NCI-H1417 (cell line): Measurements from ENCODE around the gene FARP1.
"Not testable (repeated sequence)": the region's sequence is repeated elsewhere in the genome, so short reads cannot be mapped to it uniquely, and the experiment has no call there.

Experiments used
- DNase-seq, 3 experiments: peaks; one replicate each; lab custom pipeline; 2025; lab: John Stamatoyannopoulos, UW

FARP1 gene

DNA sequence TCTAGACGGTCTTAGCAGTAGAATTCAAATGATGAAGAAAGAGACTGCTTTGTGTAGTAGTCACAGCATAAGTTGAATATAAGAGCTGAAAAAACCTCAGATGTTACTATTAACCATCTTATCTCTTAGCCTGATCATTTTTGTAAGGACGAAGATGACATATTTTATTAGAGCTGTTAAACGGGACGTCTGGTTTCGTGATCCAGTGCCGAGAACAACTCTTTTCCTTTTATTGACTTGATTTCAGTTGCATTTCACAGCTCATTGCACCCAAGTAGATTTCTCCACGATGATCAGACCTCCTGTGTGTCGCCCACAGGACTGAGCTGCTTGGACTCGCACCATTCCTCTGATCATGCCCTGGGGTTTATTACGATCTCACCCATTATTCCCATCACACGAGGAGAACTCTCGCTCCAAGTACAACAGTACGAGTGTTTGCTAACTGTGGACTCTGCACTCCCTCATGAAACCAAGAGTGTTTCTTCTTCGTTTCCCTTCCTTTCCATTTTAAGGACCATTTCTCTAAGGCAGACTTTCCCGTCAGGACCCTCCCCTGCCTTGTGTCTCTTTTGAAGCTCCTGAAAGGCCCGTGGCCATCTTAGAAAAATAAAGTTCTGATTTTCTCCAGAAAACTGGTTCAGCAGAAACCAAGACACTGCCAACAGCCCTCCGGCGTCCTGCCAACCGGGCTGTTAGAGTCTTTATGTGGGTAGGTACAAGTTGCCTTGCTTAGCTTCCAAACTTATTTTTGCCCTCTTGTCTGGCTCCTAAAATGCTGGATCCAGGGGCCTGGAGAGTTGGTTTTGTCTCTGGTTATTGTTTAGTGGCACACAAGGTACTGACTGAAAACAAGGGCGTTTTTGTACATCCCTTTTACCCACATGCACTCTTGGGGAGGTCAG lies 82.4 kb downstream of the FARP1 start:
- DNase-seq: no peak

DNA sequence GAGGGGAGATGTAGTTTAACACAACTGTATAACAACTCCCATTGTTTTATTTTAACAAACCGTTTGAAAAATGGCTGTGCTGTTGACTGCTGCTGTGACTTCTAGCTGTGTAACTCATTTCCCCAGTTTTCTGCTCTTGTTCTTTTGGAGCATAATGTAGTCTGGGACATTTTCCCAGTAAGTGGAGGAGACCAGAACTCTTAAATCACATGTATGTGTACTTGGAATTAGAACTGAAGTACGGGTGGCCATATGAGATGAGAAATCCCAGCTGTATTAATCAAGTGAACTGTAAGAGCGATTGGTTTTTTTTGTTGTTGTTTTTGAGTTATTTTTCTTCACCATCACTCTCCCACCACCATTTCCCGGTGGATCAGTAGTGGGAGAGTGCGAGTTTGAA lies 83.6 kb downstream of the FARP1 start:
- no peak for DNase-seq

DNA sequence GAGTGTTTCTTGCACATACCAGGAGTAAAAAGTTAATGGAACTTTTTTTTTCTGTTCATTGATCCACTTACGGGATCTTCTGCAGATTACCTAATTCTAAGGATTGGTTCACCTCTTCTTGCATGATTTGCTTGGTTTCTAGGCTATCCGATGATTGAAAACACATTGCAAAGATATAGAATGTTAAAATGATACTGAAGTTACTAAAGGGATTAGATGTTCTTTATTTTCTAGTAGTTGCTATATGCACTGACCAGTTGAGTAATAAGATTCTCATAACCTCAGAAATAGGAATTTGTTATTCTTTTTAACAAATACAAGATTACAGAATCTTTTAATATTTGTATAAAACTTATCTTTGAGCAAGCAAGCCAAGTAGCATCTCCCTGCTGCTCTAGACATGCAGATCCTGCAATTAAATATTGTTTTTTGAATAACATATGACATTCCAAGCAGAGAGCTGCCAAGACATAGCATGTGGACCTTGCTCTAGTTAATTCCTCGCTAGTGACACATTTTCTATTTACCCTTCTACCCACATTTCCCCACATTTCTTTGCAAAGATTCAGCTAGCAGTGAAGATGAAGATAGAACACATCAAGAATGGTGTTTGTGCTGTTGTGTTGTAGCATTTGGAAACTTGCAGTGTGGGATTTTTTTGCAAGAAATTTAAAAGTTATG lies 85.9 kb downstream of the FARP1 start:
- DNase-seq: no peak

DNA sequence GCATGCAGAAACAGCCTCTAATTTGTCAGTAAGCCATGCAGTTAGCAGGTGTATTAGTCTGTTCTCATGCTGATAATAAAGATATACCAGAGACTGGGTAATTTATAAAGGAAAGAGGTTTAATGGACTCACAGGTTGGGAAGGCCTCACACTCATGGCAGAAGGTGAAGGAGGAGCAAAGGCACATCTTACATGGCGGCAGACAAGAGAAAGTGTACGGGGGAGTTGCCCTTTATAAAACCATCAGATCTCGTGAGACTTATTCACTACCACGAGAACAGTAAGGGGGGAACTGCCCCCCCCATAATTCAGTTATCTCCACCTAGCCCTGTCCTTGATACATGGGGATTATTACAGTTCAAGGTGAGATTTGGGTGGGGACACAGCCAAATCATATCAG lies 87.9 kb downstream of the FARP1 start:
- DNase-seq: not testable (repeated sequence)

DNA sequence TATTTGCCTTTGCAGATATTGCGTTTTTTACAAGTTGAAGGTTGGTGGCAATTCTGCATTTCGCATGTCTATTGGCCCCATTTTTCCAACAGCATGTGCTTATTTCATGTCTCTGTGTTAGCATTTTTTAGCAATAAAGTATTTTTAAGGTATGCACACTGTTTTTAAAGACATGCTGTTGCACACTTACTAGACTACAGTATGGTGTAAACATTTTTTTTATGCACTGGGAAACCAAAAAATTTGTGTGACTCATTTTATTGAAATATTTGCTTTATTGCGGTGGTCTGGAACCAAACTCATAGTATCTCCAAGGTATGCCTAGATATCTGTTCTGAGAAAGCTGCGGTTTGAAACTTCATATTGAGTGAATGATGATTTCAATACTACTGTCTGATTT lies 89.6 kb downstream of the FARP1 start:
- DNase-seq: no peak

DNA sequence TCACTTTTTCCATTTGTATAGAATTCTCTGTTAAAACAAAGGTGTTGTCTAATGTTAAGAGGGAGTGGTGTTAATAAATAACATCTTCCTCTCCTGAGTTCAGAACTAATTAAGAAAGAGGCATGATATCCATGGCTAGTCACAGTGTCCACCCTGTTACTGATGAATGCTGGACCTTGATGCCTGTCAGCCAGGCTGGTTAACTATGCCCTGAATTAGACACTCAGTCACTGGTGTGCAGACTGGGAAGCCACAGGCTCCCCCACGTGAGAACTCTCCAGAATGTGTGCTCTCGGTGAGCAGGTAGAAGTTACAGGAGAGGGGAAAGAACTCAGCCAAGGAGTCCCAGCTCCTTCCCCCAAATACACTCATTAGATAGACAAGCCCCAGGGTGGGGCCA lies 90.2 kb downstream of the FARP1 start:
- DNase-seq: no peak

DNA sequence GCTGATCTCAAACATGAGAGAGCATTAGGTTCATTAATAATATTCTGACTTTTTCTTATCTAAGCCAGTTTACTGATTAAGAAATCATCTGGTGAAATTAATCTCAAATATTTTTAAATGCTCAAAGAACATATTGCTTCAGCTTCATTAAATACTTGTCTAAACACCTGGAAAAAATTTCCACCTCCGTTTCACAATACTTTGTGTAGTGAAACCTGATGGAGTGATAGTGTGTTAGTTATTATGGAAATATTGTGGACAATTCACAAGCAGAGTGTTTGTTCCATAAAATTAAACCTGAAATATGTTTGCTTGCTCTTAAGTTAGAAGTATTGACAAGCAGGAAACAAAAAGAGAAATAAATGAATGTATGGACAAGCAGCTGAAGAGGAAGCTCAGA lies 91.5 kb downstream of the FARP1 start:
- no peak for DNase-seq

DNA sequence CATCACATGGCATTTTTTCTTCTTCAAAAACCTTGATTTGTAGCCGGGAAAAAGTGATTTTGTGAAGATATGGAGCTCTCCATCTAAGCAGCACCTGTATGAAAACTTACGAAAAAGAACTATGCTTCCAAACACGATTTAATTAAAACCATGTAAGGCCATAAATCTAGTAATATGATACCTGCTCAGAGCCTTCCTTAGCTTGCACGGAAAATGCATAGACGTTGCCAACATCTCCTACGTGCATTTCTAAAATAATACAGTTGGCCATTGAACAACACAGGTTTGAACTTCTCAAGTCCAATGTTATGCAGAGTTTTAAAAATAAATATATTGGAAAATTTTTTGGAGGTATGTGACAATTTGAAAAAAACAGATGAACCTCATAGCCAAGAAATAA lies 93.3 kb downstream of the FARP1 start:
- peak in 1 of 3 experiments; percentile 34 for DNase-seq

DNA sequence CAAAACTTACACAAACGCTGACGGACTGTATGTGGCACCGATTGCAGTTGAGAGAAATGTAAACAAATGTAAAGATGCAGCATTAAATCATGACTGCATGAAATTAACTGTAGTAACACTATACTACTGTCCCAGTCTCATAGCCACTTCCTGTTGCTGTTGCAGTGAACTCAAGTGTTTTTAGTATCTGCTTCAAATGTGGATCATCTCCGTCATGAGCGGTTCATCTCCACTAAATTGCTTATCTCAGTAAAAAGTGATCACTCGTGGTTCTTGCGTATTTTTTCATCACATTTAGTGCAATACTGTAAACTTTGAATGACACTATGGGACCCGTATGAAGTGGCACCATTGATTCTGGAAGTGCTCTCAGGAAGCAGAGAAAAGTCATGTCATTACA lies 94.4 kb downstream of the FARP1 start:
- peak in 1 of 3 experiments; percentile 80 for DNase-seq

DNA sequence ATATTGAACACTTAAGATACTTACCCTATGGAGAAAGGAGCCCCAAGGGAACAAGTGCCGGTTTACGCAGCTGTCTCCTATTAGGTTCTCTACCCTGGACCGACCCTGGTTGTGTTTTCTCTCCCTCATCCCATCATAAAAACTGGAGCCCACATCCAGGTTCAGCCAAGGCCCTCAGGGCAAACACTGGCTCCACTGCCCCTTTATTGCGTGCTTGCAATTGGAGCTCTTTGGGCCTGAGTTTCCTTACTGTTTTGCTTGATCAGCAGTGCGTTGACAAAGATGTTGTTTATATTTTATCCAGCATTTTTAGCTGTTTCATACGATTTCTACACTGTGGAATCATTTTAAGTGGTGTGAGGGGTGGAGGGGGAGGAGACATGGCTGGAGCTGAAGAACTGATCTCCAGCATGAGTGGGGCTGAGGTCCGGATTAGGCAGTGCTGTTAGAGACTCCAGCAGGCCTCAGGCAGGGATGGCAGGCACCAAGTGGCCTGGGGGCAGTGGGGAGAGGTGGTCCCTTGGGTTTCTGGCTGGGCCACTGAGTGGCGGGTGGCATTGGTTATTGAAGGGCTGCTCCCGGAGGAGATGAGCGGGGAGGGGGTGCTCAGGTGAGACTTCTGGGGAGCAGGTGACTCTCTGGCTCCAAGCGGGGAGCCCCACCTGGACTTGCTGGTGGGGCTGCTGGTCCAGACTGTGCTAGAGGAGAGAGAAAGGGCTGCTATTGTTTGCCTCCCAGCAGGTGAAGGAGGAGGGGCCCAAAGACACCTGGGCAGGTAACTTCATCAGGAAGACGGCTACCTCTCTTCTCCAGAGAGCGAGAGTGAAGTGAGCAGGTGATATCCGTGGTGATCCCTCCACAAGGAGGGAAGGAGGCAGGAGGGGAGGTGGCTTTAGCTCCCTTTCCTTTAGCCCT lies 96.5 kb downstream of the FARP1 start:
- peak; percentile 77 to 87 (median 78) for DNase-seq

DNA sequence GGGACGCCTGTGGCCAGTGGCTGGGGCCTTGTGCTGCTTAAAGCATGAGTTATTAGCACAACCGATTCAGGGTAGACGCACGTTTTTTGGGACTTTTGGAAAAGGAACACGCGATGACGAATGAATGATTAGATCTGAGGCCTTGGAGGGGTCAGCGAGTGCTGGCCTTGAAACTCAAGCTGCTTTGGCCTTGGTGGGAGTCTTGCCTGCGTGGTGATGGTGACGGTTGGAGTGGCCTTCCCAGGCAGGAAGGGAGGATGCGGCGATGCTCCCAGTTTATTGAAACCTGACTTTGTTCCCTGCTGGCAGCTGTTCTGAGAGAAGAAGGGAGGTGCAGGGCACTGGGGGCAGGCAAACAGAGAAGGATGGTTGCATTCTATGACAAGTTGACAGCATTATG lies 97.2 kb downstream of the FARP1 start:
- DNase-seq: no peak

DNA sequence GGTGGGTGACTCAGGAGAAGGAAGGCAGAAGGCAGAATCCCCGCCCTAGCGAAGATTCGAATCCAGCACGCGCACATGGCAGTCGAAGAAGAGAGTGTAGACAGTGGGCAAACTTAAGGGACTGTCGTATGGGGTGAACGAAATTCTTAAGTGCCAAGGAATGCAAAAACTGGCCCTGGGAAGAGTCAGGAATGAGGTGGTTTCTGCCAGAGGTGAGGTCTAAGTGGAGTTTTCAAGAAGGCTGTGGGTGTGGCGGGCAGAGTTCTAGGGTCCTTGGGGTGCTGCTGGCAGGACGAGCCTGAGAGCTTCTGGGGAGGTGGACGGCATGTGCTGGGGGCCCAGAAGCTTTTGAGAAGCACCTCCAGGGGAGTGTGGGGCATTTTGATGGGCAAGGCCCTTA lies 98.1 kb downstream of the FARP1 start:
- DNase-seq: no peak

DNA sequence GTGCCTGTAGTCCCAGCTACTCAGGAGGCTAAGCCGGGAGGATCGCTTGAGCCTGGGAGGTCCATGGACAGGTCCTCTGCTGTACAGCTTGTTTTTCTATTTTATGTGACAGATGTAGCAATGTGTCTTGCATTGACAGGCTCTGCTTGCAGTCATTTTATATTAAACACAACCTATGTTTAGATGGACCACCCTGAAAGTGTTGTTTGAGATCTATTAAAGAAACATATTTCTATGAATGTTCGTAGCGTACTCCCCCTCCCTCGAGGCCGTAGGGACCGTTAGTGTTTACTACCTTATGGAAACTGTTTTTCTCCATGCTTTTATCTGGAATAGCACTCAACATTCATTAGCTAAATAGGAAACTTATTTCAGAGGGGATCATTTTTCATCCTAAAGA lies 99.1 kb downstream of the FARP1 start:
- no peak for DNase-seq

DNA sequence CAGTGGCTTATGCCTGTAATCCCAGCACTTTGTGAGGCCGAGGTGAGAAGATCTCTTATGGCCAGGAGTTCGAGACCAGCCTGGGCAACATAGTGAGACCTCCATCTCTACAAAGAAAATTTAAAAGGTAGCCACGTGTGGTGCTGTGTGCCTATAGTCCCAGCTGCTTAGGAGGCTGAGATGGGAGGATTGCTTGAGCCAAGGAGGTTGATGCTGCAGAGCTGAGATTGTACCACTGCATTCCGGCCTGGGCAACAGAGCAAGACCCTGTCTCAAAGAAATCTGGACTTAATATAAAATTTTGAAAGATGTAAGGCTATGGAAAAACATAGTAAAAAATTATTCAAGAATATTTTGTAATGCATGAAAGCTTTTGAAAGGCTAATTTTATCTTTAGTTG lies 99.5 kb downstream of the FARP1 start:
- DNase-seq: no peak

DNA sequence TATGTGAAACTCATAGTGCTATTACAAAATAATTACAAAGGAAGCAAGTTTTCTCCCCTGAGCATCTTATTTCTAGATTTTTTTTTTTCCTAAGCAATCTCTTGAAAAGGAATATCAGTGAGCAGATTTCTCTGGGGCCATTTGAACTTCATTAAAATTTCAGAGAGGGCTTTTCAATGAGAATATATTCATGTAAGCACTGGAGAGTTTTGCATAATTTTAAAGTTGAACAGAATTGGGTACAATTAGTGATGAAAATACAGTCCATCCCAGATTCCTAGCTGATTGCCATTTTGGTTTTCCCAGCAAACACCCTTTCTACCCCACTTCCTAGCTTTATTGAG lies 101.0 kb downstream of the FARP1 start:
- DNase-seq: no peak

DNA sequence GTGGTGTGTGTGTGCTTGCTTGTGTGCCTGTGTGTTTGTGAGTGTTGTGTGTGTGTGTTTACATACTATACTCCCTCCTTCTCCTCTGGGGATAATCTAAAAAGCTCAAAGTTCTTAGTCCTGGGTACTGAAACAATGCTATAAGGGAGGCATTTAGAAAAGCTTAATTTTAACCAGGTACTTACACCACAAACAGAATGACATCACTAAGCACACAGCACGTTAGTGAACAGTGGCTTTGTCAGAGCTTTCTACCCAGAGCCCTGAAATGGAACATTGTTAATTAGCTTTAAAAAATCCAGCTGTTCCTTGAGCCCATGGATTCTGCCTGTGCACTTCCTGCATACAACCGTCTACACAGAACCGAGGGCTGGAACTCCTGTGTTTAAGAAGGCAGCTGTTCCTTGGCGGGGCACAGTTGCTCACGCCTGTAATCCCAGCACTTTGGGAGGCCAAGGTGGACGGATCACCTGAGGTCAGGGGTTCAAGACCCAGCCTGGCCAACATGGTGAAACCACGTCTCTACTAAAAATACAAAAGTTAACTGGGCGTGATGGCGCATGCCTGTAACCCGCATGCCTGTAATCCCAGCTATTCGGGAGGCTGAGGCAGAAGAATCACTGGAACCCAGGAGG lies 103.8 kb downstream of the FARP1 start:
- DNase-seq: no peak

DNA sequence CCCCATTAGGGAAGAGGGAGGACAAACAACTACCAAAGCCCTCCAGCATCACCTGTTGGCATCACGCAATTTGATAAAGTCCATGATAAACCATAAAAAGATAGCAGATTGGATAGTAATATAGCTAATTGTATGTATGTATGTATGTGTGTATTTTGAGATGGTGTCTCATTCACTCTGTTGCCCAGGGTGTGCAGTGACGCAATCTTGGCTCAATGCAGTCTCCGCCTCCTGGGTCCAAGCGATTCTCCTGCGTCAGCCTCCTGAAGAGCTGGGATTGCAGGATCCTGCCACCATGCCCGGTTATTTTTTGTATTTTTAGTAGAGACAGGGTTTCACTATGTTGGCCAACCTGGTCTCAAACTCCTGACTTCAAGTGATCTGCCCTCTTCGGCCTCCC lies 108.8 kb downstream of the FARP1 start:
- DNase-seq: no peak

DNA sequence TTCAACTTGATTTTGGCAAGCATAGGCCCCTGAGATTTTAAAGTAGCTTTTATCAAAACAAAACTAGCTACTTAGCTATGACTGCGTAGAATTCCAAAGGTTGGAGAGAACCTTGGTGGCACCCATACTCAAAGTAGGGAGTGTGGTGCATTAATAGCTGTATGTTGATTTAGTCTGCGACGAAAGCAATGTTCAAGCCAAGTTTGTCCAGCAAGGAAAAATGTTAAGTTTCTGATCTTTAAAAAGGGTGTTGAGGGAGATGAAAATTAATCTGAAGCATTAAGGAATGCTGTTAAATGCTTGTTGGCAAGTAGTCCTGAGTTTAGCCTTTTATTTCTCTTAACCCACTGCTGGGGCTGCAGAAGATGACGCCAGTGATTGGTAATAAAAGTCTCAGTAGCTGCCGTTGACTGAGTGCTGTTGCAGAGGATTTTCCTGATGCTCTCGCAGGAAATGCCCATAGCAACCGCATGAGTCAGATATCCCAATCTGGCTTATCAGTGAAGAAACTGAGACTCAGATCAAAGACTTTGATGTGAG lies 110.1 kb downstream of the FARP1 start:
- no peak for DNase-seq

DNA sequence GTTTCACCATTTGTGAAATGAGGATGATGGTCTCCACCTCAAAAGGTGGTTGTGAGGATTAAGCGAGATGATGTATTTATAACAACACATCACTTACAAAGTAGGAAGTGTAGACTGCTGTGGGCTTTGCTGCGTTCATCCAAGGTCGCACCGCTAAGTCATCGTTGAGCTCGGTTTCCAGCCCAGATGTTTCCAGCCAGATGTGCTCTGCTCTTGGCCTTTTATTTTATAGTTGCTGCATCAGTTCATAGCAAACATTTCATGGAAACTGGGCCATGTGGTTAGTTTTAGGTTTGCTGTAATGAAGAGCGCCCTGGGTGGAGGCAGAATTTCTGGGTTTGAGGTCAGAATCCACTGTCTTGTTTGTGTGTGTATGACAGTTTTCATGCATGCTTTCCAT lies 110.6 kb downstream of the FARP1 start:
- no peak for DNase-seq

DNA sequence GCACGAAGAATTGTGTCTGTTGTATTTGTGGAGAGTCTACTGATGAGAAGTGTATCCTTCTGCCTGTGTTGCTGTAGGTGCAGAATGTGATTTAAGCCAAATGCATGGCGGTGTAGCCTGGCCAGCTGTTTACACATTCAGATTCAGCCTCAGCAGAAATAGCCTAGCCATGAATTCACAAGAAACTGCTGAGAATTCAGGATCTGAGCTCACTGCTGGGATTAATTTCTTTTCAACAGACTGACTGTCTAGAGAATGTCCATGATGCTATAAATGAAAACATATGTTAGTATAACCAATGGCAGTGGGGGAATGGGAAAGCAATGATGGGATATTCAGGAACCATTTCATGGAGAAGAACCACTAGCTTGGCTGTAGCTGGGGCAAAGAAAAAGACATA lies 111.6 kb downstream of the FARP1 start:
- no peak for DNase-seq

DNA sequence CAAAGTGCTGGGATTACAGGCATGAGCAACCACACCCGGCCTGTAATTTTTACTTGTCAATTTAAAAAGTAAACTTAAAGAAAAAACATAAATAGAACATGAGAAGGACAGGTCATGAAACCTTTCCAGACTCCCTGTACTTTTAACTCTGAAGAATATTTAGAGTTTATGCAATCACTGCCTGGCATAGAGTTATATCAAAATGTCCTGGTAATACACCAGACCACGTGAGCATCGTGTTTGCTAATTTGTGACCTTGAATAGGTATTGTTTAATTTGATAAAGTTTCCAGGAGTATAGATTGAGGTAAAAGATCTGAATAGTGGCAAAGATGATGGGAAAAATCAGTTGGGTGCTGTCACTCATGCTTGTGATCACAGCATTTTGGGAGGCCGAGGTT lies 115.3 kb downstream of the FARP1 start:
- DNase-seq: no peak
